A673 (cell line): ENCODE data around the gene GAK. TPM values are rescaled to one million over a fixed set of nuclear protein-coding genes. Genes with fewer than 3 reads are reported as not detected.

Experiments used
- BruUV-seq: library from RNA; stranded (reverse); fragments of 400-500 nt; replicated peaks from 2 replicates; lab custom pipeline; 2021; lab: Mats Ljungman, UMichigan
- CTCF ChIA-PET: fragments of 300-600 bp; sonication (Branson Sonifier 250); formaldehyde crosslinking; loops from one replicate; lab custom pipeline; 2022; ENCODE audit warnings: antibody characterized with exemption; lab: Charles Lee
- POLR2A ChIA-PET: fragments of 300-600 bp; sonication (Branson Sonifier 250); formaldehyde crosslinking; loops from one replicate; lab custom pipeline; 2022; ENCODE audit warnings: antibody characterized with exemption; ENCODE audit not compliant: low non-redundant PET; lab: Charles Lee
- DNase-seq: peaks from one replicate; pipeline ENCODE4 v3.0.0-alpha.2; 2015; ENCODE audit warnings: low spot score
- H3K27ac ChIP-seq: fragments of 200-600 bp; sonication (generic); 2 replicates; pipeline ENCODE4 v1.5.1; 2016; ENCODE audit warnings: mixed run types, low read depth, mild to moderate bottlenecking, mixed read lengths, antibody characterized with exemption, low read length; ENCODE audit not compliant: poor library complexity, severe bottlenecking
- H3K27me3 ChIP-seq: fragments of 200-600 bp; sonication (generic); replicated peaks from 2 replicates; pipeline ENCODE4 v1.6.1; 2017; ENCODE audit warnings: mixed run types, low read depth, mild to moderate bottlenecking, mixed read lengths, antibody characterized with exemption, low read length; ENCODE audit not compliant: insufficient read depth, poor library complexity
- H3K36me3 ChIP-seq: fragments of 200-600 bp; sonication (generic); 2 replicates; pipeline ENCODE4 v1.6.1; 2016; ENCODE audit warnings: mixed run types, mild to moderate bottlenecking, mixed read lengths, antibody characterized with exemption, low read length; ENCODE audit not compliant: insufficient read depth, poor library complexity, severe bottlenecking
- H3K4me1 ChIP-seq: fragments of 200-600 bp; sonication (generic); 2 replicates; pipeline ENCODE4 v1.6.1; 2017; ENCODE audit warnings: mixed run types, mild to moderate bottlenecking, mixed read lengths, antibody characterized with exemption, low read length; ENCODE audit not compliant: insufficient read depth, poor library complexity, severe bottlenecking
- H3K4me3 ChIP-seq: fragments of 200-600 bp; sonication (generic); 2 replicates; pipeline ENCODE4 v1.5.1; 2016; ENCODE audit warnings: low read depth, mixed run types, mild to moderate bottlenecking, mixed read lengths, low read length; ENCODE audit not compliant: poor library complexity, severe bottlenecking
- H3K9me3 ChIP-seq: fragments of 200-600 bp; sonication (generic); 2 replicates; pipeline ENCODE4 v1.6.1; 2016; ENCODE audit warnings: mixed run types, low read depth, mild to moderate bottlenecking, mixed read lengths, antibody characterized with exemption, low read length; ENCODE audit not compliant: poor library complexity, severe bottlenecking
- EZH2 ChIP-seq: fragments of 200-600 bp; sonication (generic); IDR thresholded peaks from 2 replicates; pipeline ENCODE4 v1.6.1; 2017; ENCODE audit warnings: borderline replicate concordance, low read depth, mild to moderate bottlenecking, mixed read lengths, antibody characterized with exemption, low read length; ENCODE audit not compliant: poor library complexity, severe bottlenecking
- intact Hi-C: fragments of 100-400 bp; cut with micrococcal nuclease; formaldehyde crosslinking; loops from one replicate; pipeline ENCODE4 v1.10.0; 2022; ENCODE audit not compliant: unreplicated experiment
- total RNA-seq: library from RNA; stranded (reverse); gene quantifications from 2 replicates; pipeline ENCODE4 v1.2.3, GENCODE V29; 2021
- TF ChIP-seq, protein P1 (sequence below): fragments of 300-800, 200-600 bp; sonication (generic); conservative IDR thresholded peaks from 2 replicates; pipeline ENCODE4 v1.5.1; 2017; ENCODE audit warnings: low read depth, mild to moderate bottlenecking, antibody characterized with exemption, low read length, moderate library complexity, mixed read lengths

The GAK gene
- total RNA-seq, 1 experiment from 2014 or later: 96.2 TPM

DNA sequence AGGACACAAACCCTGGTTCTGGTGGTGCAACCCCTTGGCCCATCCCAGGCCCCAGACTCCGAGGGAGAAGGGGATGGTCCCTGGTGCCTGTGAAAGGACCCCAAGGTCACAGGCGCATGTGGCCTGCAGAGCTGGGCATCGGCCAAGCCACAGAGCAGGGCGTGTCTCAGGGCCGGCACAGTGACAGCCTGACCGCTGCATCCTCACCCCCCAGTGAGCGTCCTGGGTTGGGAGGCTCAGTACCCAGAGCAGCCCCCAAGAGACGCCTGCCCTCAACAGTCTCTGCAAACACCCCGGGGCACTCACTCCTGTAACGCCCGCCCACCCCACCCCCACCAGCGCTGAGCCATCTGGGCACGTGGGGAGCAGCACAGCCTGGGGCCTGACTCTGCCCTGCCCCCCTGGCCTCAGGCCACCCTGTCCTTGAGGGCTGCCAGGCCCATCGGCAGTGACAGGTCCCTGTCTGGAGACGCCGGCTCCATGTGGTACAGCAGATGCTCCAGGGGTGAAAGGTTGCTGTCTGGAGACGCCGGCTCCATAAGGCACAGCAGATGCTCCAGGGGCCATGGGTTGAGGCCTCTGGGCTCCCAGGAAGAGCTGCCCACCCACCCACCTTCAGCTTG lies 81.7 kb downstream of the GAK start:
- ChIA-PET POLR2A (no interaction called here), CTCF (no interaction called here)
- Histone ChIP-seq H3K36me3 (no peaks in the 10 kb centered on the region), H3K4me1 (no peaks in the 10 kb centered on the region), H3K27me3 (no peaks in the 10 kb centered on the region), H3K27ac (no peak overlapping the region), H3K9me3 (no peaks in the 10 kb centered on the region), H3K4me3 (no peak overlapping the region)
- TF ChIP-seq, protein P1, sequence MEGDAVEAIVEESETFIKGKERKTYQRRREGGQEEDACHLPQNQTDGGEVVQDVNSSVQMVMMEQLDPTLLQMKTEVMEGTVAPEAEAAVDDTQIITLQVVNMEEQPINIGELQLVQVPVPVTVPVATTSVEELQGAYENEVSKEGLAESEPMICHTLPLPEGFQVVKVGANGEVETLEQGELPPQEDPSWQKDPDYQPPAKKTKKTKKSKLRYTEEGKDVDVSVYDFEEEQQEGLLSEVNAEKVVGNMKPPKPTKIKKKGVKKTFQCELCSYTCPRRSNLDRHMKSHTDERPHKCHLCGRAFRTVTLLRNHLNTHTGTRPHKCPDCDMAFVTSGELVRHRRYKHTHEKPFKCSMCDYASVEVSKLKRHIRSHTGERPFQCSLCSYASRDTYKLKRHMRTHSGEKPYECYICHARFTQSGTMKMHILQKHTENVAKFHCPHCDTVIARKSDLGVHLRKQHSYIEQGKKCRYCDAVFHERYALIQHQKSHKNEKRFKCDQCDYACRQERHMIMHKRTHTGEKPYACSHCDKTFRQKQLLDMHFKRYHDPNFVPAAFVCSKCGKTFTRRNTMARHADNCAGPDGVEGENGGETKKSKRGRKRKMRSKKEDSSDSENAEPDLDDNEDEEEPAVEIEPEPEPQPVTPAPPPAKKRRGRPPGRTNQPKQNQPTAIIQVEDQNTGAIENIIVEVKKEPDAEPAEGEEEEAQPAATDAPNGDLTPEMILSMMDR: no peak
- no peak for TF ChIP-seq EZH2
- DNase-seq: no peak
- no TSS peak for BruUV-seq
- intact Hi-C loops: no loop called here

DNA sequence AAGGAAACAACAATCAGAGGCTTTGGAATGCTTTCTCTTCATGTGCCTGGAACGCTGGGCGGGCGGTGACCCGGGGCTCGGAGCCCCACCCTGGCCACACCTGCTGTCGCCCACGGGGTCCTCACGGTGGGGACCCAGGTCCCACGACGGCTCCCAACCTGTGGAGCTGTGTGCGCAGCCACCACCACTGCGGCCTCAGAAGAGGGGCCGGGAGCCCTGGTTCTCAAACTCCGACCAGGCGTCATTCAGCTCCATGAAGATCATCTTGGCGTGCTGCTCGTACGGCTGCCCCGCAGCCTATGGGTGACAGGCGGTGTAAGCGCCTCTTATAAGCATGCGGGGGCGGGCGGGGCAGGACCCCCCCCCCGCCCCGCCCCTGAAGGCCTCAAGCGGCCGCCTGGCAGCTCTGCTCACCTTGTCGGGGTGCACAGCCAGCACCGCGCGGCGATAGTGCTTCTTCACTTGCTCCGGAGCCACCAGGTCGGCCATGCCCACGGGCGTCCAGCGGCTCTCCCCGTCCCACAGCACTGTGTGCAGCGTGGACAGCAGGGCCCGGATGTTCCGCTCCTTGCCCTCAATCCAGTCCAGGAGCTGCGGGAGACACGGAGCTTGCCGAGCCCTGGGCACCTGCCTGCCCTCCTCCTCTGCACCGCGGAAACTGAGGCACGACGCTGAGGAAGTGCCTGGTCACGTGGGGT lies 82.5 kb downstream of the GAK start:
- intact Hi-C loops: no loop called here
- POLR2A ChIA-PET: no interaction called here
- TSS peak; percentile 69 for BruUV-seq
- H3K27ac ChIP-seq: no peak overlapping the region
- DNase-seq: no peak
- no peaks in the 10 kb centered on the region for H3K36me3 ChIP-seq
- no peaks in the 10 kb centered on the region for H3K9me3 ChIP-seq
- CTCF ChIA-PET: no interaction called here
- no peak overlapping the region for H3K4me3 ChIP-seq
- TF ChIP-seq, protein P1: no peak
- no peak for TF ChIP-seq EZH2
- H3K4me1 ChIP-seq: no peaks in the 10 kb centered on the region
- H3K27me3 ChIP-seq: no peaks in the 10 kb centered on the region

DNA sequence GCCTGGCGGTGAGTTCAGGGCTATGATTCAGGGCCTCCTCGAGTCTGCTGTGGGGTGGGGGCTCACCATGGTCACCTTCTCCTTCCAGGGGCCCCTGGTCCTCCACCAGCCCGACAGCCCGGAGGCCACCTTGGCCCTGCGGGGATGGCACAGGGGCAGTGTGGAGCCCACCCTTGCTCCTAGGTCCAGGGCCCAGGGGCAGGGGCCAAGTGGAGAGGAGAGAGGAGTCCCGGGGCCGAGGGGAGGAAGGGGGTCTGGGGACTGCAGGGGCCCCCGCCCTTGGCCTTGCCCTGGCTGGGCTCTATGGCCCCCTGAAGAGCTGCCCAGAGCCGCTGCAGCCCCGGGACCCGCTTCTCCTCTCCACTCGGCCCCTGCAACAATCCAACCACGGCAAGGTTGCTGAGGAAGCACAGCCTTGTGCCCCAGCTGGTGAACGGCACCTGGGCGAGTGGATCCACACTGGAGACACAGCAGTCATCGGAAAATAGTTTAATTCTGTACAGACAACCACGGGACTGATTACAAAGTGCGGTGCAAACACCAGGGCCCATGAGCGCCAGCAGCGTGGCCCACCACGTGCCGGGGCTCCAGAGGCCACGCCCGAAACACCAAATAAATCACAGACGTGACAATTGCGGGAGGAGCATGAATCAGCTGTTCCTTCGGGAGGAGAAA lies 83.2 kb downstream of the GAK start:
- Histone ChIP-seq H3K4me1 (no peaks in the 10 kb centered on the region), H3K4me3 (no peak overlapping the region), H3K9me3 (no peaks in the 10 kb centered on the region), H3K27me3 (no peaks in the 10 kb centered on the region), H3K27ac (no peak overlapping the region), H3K36me3 (no peaks in the 10 kb centered on the region)
- ChIA-PET CTCF (no interaction called here), POLR2A (no interaction called here)
- no TSS peak for BruUV-seq
- TF ChIP-seq EZH2: no peak
- TF ChIP-seq, protein P1: no peak
- intact Hi-C loops: no loop called here
- no peak for DNase-seq
